HepG2 (cell line): ENCODE measurements around the gene PRR15L. TPM values are rescaled to one million over a fixed set of nuclear protein-coding genes. Genes with fewer than 3 reads are reported as not detected.

Experiments used
- ATAC-seq: fragments of 200-7000 bp; cut with Tn5 transposase; 3 replicates; pipeline ENCODE4 v1.9.1; 2020; ENCODE audit warnings: mild to moderate bottlenecking, moderate library complexity
- BruUV-seq: library from RNA; stranded (reverse); fragments of 400-500 nt; replicated peaks from 2 replicates; lab custom pipeline; 2021; lab: Mats Ljungman, UMichigan
- CTCF ChIA-PET: fragments of 300-600 bp; formaldehyde crosslinking; extraction: SDS; loops from one replicate; lab custom pipeline; 2021; ENCODE audit warnings: low total read pairs, inconsistent platforms, low intra/inter-chr PET ratio; lab: Yijun Ruan, JAX
- POLR2A ChIA-PET: fragments of 350-600 bp; sonication (Branson Sonifier 250); formaldehyde crosslinking; loops from one replicate; lab custom pipeline; 2020; ENCODE audit warnings: antibody characterized with exemption, inconsistent platforms; lab: Yijun Ruan, JAX
- DNase-seq: peaks from one replicate; pipeline ENCODE4 v3.0.0-alpha.2; 2015; ENCODE audit warnings: low spot score
- FAIRE-seq: peaks from 3 replicates; lab custom pipeline; 2011; peaks lifted over from hg19 to GRCh38; lab: Jason Lieb, UNC
- H2AFZ ChIP-seq: one replicate; pipeline ENCODE4 v1.6.1; 2011; ENCODE audit warnings: low read length, inconsistent platforms
- H3K27ac ChIP-seq: fragments of 300-600 bp; 3 replicates; pipeline ENCODE4 v1.8.0; 2011; ENCODE audit warnings: mixed run types, mild to moderate bottlenecking, mixed read lengths, low read length, inconsistent platforms; ENCODE audit not compliant: insufficient read depth; ENCODE audit errors: extremely low read length
- H3K27me3 ChIP-seq, 2 experiments: fragments of 200-600 bp in 1 of 2; 2 replicates in 1 of 2; 3 replicates in 1 of 2; pipeline versions ENCODE4 v1.6.0 to v1.8.0; 2011; ENCODE audit warnings: low read length in 2 of 2, mild to moderate bottlenecking in 2 of 2, moderate library complexity in 2 of 2, inconsistent platforms in 1 of 2; ENCODE audit not compliant: insufficient read depth in 2 of 2, control insufficient read depth in 1 of 2
- H3K36me3 ChIP-seq, 2 experiments: fragments of 200-600 bp in 1 of 2; replicated peaks in 1 of 2; 2 replicates in 1 of 2; 3 replicates in 1 of 2; pipeline versions ENCODE4 v1.5.1 to v1.8.0; 2011; ENCODE audit warnings: low read length in 2 of 2, inconsistent platforms in 1 of 2; ENCODE audit not compliant: insufficient read depth in 2 of 2, control insufficient read depth in 1 of 2
- H3K4me1 ChIP-seq: 2 replicates; pipeline ENCODE4 v1.5.1; 2012; ENCODE audit warnings: low read length, inconsistent platforms; ENCODE audit not compliant: insufficient read depth
- H3K4me2 ChIP-seq: 2 replicates; pipeline ENCODE4 v1.6.0; 2011; ENCODE audit warnings: low read depth, low read length, inconsistent platforms
- H3K4me3 ChIP-seq, 3 experiments: fragments of 200-600 bp in 1 of 3; sonication (generic), shearing (Covaris generic) in 1 of 3; replicated peaks in 1 of 3; 2 replicates each; pipeline ENCODE4 v1.5.1; 2011 to 2016; ENCODE audit warnings: low read length in 3 of 3, inconsistent platforms in 2 of 3, low read depth in 2 of 3, mild to moderate bottlenecking in 2 of 3, control low read depth in 1 of 3, mixed read lengths in 1 of 3; ENCODE audit not compliant: insufficient read depth in 1 of 3
- H3K79me2 ChIP-seq: one replicate; pipeline ENCODE4 v1.6.1; 2011; ENCODE audit warnings: low read length, inconsistent platforms; ENCODE audit not compliant: insufficient read depth
- H3K9ac ChIP-seq: 2 replicates; pipeline ENCODE4 v1.6.0; 2011; ENCODE audit warnings: mild to moderate bottlenecking, low read depth, low read length, inconsistent platforms; ENCODE audit not compliant: insufficient read depth
- H3K9me3 ChIP-seq: 2 replicates; pipeline ENCODE4 v1.5.1; 2012; ENCODE audit warnings: mild to moderate bottlenecking, low read length
- H4K20me1 ChIP-seq: 2 replicates; pipeline ENCODE4 v1.6.0; 2011; ENCODE audit warnings: inconsistent platforms, mild to moderate bottlenecking, low read length, moderate library complexity; ENCODE audit not compliant: insufficient read depth
- HNRNPH1 ChIP-seq: fragments of 200-400 bp; formaldehyde crosslinking; optimal IDR thresholded peaks from 2 replicates; pipeline ENCODE3; 2017; ENCODE audit warnings: mild to moderate bottlenecking, low read depth, low read length
- MAFF ChIP-seq: IDR thresholded peaks from 2 replicates; pipeline ENCODE4 v1.6.1; 2011; ENCODE audit warnings: low read depth, low read length, improper control_type of control experiment
- MAFK ChIP-seq, 2 experiments: IDR thresholded peaks in 1 of 2; conservative IDR thresholded peaks in 1 of 2; 2 replicates each; pipeline ENCODE4 v1.6.1; 2011; ENCODE audit warnings: improper control_type of control experiment in 2 of 2, low read length in 2 of 2
- NRL ChIP-seq: sonication (generic); formaldehyde crosslinking; IDR thresholded peaks from 2 replicates; pipeline ENCODE4 v1.5.0; 2020; ENCODE audit warnings: missing genetic modification reagents, mild to moderate bottlenecking, moderate library complexity, borderline replicate concordance
- PCBP1 ChIP-seq: fragments of 200-400 bp; formaldehyde crosslinking; IDR thresholded peaks from 2 replicates; pipeline ENCODE4 v1.6.1; 2017; ENCODE audit warnings: mild to moderate bottlenecking, low read depth, low read length, borderline replicate concordance
- TFDP2 ChIP-seq: sonication (generic); formaldehyde crosslinking; IDR thresholded peaks from 2 replicates; pipeline ENCODE4 v1.4.0; 2020; ENCODE audit warnings: missing genetic modification reagents
- TP53 ChIP-seq: sonication (generic); formaldehyde crosslinking; conservative IDR thresholded peaks from 2 replicates; pipeline ENCODE4 v1.4.0; 2020; ENCODE audit warnings: missing genetic modification reagents
- XBP1 ChIP-seq: sonication (generic); formaldehyde crosslinking; IDR thresholded peaks from 2 replicates; pipeline ENCODE4 v1.5.0; 2020; ENCODE audit warnings: missing genetic modification reagents
- ZNF687 ChIP-seq: sonication (generic); formaldehyde crosslinking; IDR thresholded peaks from 2 replicates; pipeline ENCODE4 v1.5.1; 2020; ENCODE audit warnings: mild to moderate bottlenecking, missing genetic modification reagents, moderate library complexity
- ZNF841 ChIP-seq: sonication (generic); formaldehyde crosslinking; IDR thresholded peaks from 2 replicates; pipeline ENCODE4 v1.8.1; 2023; ENCODE audit warnings: missing genetic modification reagents, borderline replicate concordance
- ZNF891 ChIP-seq: sonication (generic); formaldehyde crosslinking; IDR thresholded peaks from 2 replicates; pipeline ENCODE4 v1.5.0; 2020; ENCODE audit warnings: mild to moderate bottlenecking, missing genetic modification reagents
- WGBS: methylation state at CpG from one replicate; pipeline ENCODE4 v1.1.6; 2017; ENCODE audit warnings: low lambda C conversion rate; 5-methylcytosine and 5-hydroxymethylcytosine counted together
- in situ Hi-C: cut with HindIII; loops from 2 replicates; pipeline ENCODE4 v1.10.0; 2017; ENCODE audit warnings: low pct_unique_long_range_greater_than_20kb; ENCODE audit not compliant: extremely low pct_ligation_motif_present
- intact Hi-C: fragments of 100-400 bp; cut with micrococcal nuclease; formaldehyde crosslinking; loops from one replicate; pipeline ENCODE4 v1.10.0; 2022; ENCODE audit not compliant: unreplicated experiment
- polyA plus RNA-seq, 8 experiments: library from polyadenylated mRNA; depleted of rRNA in 3 of 8; stranded (reverse) in 7 of 8; unstranded in 1 of 8; fragments of >200 nt; fragmentation: Illumina TruSeq in 4 of 8; extraction: Trizol in 4 of 8; gene quantifications; 2 replicates each; pipeline versions ENCODE4 v1.2.1 to v1.2.3, GENCODE V29; 2011 to 2016; ENCODE audit warnings: low read depth in 4 of 8, missing spikeins in 1 of 8, mixed read lengths in 1 of 8; ENCODE audit not compliant: insufficient read depth in 1 of 8
- total RNA-seq, 5 experiments: library from RNA; depleted of rRNA; stranded (reverse); fragments of >200 nt; fragmentation: Illumina TruSeq; extraction: Trizol; gene quantifications; 2 replicates each; pipeline ENCODE4 v1.2.3, GENCODE V29; 2016; ENCODE audit warnings: low read depth in 1 of 5

The PRR15L gene
- total and polyA plus RNA-seq, 2 of the 13 experiments (the other 11 are each of a cell fraction or from before 2014, with no cell fraction given) = 0.44 to 2.0 TPM

- H3K79me2 ChIP-seq = no peaks in the 10 kb centered on the region
- H4K20me1 ChIP-seq = no peaks in the 10 kb centered on the region
- FAIRE-seq (no peak), ATAC-seq (no peak), DNase-seq (no peak)
- peaks cover 16 to 21% of the 10 kb centered on the region in 2 experiments for H3K36me3 ChIP-seq
- H3K4me2 ChIP-seq = no peak overlapping the region
- no peaks in the 10 kb centered on the region for H3K27me3 ChIP-seq
- 94% methylated on average over 3 of the region's 3 CpGs for WGBS
- H3K27ac ChIP-seq = no peak overlapping the region
- in situ Hi-C loops = no loop called here
- CTCF ChIA-PET = no interaction called here
- H3K4me1 ChIP-seq = 0 out of 2 replicates have a peak, but pooled peaks cover 10% of the 10 kb centered on the region
- no peak overlapping the region for H3K9ac ChIP-seq
- POLR2A ChIA-PET = interaction anchor here (1.0 kb wide), 1 partner anchor 45 kb away, joined by 3 read pairs; the partner anchor contains the start of gene CDK5RAP3
- no peak for TF ChIP-seq ZNF841
- TF ChIP-seq MAFF = peak; percentile 96
- peak; percentile 94 to 97 for TF ChIP-seq MAFK (conservative IDR thresholded peaks at IDR 0.05 in 1 of 2, IDR thresholded peaks at IDR 0.05 in 1 of 2; ENCODE audit: low read length in 2 of 2)
- intact Hi-C loops = no loop called here
- H2AFZ ChIP-seq = no peak overlapping the region
- no peaks in the 10 kb centered on the region for H3K9me3 ChIP-seq
- no peak overlapping the region for H3K4me3 ChIP-seq
- no TSS peak for BruUV-seq
Observed at GRCh38 chr17:47925678-47925988, 32.0 kb downstream of the PRR15L start.

- WGBS = 95% methylated on average over 23 of the region's 23 CpGs
- POLR2A ChIA-PET = interaction anchor here (1.0 to 1.5 kb wide), 3 partner anchors 17 to 46 kb away, joined by 3 to 5 read pairs (median 3); partner anchors contain the start of genes CDK5RAP3, PNPO and SP2
- CTCF ChIA-PET = no interaction called here
- Histone ChIP-seq H3K4me2 (no peak overlapping the region), H3K27me3 (no peaks in the 10 kb centered on the region), H3K9me3 (no peaks in the 10 kb centered on the region), H3K27ac (no peak overlapping the region), H3K4me1 (peaks cover 12% of the 10 kb centered on the region), H2AFZ (no peak overlapping the region), H3K79me2 (no peaks in the 10 kb centered on the region), H3K4me3 (no peak overlapping the region), H3K36me3 (peaks cover 16 to 21% of the 10 kb centered on the region in 2 experiments), H4K20me1 (no peaks in the 10 kb centered on the region), H3K9ac (no peak overlapping the region)
- in situ Hi-C loops = no loop called here
- intact Hi-C loops = no loop called here
- DNase-seq (no peak), FAIRE-seq (no peak), ATAC-seq (0 out of 3 replicates have a peak, but pooled peaks have one; percentile 15)
- BruUV-seq = no TSS peak
- no peak for TF ChIP-seq PCBP1
- TF ChIP-seq NRL (CRISPR knock-in tag) = 0 out of 2 replicates have a peak, but pooled peaks have one; percentile 34
- TF ChIP-seq XBP1 = no peak
- TF ChIP-seq ZNF687 (CRISPR knock-in tag) = peak; percentile 25
- no peak for TF ChIP-seq TP53
- TF ChIP-seq ZNF891 (CRISPR knock-in tag) = peak; percentile 53; the same call in 1 of the 2 replicates
- TF ChIP-seq TFDP2 (CRISPR knock-in tag) = no peak
- TF ChIP-seq HNRNPH1 = no peak
Observed at GRCh38 chr17:47924785-47925677, 32.7 kb downstream of the PRR15L start.
